ENCODE results near the gene DDX31.
A peak's percentile ranks its signal among the peaks of the same experiment; 100 is the strongest.
"Not testable (repeated sequence)": the region's sequence is repeated elsewhere in the genome, so short reads cannot be mapped to it uniquely, and the experiment has no call there.

Gene DDX31

DNA sequence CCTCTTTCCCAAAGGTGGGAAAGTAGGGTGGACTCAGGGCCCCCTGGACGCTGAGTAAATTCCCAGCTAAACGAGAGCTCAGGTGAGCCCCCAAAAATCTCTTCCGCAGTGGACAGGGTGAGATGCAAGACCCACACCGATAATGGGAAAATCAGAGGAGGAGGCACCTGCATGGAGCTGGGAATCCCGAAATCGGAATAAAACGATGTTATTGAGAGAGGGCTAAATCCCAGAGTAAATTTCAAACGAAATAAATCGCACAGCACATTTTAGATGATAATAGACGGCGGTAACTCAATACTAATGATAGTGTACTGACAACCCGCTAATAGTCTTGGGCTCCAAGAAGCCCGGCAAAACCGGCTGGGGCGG is 90.4 kb downstream of the DDX31 start:
- no peak for DNase-seq (ENCODE audit: low read depth in 2 of 2)

DNA sequence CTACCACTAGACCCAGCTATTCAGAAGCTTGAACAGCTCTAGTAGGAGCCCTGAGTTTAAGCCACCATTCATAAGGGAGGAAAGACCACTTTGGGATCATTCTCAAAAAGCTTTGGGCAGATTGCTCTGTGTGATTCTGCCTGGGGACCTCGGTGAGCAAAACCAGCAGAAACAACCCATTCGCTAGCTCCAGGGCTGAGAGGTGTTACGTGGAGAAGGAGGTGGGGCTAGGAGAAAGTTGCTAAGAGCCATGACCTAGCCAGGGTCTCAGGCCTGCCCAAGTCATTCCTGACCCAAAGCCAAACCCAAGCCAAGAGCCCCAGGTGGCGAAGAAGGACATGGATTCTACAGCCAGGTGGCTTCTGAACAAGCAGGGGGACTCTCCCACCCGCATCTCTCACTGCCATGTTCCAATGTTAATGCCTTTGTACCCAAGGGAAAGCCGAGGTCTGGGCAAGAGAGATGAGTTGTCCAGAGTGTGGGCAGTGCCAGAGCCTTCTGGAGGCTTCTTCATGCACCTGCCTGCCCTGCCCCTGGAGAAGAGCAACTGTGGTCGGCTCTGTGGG is 91.3 kb downstream of the DDX31 start:
- no peak for DNase-seq (ENCODE audit: low read depth in 2 of 2)

DNA sequence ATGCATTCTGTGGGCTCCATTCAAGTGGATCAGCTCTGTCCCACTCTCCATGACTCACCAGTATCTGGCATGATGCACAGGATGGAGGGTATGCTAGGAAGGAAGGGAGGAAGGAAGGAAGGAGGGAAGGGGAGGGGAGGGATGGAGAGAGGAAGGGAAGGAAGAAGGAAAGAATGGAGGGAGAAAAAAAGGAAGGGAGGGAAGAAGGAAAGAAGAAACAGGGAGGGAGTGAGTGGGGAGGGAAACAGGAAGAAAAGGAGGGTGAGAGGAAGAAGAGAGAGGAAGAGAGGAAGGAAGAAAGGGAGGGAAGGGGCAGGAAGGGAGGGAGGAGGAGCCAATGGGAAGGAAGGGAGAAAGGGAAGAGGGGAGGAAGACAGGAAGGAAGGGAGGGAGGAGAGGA is 92.7 kb downstream of the DDX31 start:
- DNase-seq (ENCODE audit: low read depth in 2 of 2) = no peak

DNA sequence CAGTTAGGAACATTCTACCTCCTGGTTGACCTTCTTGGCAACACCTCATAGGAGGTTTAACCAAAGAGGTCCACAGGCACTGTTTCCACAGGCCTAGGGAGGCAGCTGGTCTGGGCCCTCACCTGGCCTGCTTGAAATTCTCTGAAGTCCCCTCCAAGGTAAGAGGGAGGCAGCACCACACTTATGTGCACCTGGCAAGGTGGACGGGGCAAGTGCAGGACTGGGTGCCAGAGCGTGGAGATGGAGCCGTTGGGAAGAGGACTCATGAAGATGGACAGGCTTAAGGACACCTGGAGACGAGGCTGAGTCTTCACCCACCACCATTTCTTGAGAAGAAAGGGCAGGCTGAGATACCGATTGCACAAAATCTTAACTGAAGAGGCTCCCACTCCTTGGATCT is 94.0 kb downstream of the DDX31 start:
- no peak for DNase-seq (ENCODE audit: low read depth in 2 of 2)

DNA sequence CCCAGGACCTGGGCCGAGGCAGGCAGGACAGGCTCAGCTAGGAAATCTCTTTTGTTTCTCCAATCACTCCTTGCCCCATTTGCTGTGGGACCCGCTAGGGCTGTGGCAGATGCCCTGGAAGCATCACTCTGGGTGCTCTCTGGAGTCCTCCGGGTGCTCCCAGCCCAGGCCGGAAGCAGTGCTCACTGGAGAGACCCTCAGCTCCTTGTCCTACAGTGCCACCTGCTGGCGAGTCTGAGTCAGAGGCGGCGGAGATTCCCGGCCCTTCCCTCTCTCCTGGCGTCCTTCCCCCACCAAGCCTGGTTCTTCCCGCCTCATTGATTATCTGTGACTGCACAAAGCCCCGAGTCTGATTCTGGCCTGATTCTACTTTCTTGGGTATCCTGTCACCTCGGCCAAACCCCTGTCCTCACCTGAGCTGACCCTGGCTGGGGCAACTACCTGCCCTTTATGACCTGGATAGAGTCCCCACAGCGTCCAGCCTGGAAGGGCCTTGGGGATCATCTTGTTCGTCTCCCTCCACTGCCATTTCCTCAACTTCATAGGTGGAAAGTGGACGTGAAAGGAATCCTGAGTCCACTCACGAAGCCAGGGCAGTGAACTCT is 94.7 kb downstream of the DDX31 start:
- peak; percentile 23 to 27 for DNase-seq (ENCODE audit: low read depth in 2 of 2)

DNA sequence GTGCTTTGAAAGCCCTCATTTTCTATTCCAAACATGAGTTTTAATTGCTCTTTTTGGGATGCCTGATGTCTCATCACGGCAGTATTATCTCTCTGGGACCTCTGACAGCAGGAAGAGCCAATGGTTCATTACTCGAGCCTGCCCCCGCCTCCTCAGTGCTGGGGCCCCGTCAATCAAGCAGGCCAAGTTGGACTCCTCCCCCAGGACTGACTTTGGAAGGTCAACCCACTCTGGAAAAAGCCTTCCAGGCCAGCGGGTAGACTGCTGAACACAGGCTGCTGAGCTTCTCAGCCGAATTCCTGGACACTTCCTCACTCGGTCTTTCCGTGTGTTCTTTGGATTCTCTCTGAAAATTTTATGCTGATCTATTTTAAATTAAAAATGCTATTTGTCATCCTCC is 96.9 kb downstream of the DDX31 start:
- DNase-seq (ENCODE audit: low read depth in 2 of 2) = no peak

DNA sequence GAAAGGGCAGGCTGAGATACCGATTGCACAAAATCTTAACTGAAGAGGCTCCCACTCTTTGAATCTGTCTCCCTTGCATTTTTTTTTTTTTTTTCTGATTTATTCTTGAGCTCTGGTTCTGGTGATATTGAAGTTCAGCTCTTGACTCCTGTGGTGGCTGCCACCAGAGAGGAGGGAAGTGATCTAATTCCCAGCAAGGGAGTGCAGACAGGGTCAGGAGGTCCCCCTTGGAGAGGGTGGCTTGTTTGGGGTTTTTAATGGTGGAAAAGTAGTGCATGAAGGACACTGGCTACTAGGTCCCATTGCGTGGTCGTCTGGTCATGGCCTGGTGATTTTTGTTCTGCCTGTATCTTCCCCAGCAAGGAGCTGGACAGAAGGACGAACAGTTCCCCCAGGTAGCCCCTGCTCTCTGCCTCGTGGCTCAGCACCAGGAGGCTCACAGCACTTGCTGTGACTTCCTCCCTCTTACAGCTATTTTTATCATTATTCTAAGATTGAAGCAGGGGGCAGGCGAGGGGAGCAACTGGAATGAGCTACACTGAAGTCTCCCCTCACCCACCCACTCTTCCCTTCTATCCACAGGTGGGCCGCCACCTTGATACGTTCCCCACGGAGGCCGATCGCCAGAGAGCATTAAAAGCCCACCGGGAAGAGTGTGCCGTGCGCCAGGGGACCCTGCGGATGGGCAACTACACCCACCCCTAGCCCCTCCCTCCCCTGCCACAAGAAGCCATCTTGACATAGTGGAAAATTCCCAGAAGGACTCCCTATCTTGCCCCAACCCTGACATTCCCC is 97.8 kb downstream of the DDX31 start:
- no peak for DNase-seq (ENCODE audit: low read depth in 2 of 2)

DNA sequence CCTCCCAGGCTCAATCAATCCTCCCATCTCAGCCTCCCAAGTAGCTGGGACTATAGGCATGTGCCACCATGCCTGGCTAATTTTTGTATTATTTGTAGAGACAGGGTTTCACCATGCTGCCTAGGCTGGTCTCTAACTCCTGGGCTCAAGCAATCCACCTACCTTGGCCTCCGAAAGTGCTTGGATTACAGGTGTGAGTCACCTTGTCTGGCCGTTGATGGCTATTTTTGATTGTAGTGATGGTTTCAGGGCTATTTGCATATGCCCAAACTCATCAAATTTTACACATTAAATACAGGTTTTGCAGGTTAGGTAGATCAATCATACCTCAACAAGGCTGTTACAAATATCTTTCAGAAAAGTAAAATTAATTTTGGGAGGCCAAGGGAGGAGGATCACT is 101.0 kb downstream of the DDX31 start:
- not testable (repeated sequence) for DNase-seq (ENCODE audit: low read depth in 2 of 2)

DNA sequence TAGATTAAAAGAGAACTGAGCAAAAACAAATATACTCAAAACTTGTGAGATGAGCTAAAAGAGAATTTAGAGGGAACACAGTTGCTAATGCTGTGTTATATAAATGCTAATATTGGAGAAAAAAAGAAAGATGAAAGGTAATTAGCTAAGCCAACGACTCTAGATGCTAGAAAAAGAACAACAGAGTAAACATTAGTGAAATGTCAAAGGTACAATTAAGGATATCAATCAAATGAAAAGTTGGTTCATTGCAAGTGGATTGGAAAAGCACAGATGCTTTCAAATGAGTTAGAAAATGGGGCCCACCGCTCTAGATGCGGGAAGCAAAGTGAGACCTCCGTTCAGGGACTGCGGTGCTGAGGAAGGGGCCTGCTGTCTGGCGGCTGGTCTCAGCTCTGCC is 105.3 kb downstream of the DDX31 start:
- DNase-seq (ENCODE audit: low read depth in 2 of 2) = no peak

DNA sequence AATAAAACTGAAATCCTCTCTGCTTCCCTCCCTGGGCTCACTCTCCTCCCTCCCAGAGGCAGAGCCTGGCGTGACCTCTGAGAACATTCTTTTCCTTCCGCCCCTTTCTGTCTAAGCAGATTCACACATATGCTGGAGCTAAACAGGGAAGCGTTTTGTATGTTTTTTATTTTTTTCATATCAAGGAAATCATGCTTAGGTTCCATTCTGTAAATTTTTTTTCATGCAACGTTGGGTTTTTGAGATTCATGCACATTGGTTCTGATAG is 107.5 kb downstream of the DDX31 start:
- DNase-seq (ENCODE audit: low read depth in 2 of 2) = no peak

DNA sequence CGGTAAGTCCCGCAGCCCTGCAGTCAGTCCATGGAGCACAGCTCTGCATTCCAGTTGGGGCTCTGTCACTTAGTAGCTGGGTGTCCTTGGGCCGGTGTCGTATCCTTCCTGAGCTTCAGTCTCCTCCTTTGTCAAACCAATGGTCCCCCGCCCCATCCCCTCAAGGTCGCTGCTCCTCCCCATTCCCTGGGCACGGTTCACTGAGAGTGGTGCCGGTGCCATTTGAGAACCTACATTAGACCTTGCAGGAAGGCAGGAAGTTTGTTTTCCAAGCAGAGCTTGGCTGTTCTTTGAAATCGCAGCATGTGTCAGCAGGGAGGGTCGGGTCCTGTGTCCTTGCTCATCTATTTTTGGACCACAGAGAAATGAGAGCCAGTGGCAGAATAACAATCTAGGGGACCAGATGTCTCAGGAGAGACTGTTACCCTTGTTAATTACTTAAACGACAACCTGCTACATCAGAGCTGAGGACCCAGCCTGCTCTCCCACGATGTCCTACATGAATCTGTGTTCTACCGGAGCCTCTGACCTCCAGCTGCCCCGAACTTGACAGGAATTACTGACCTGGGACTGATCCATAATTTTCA is 109.1 kb downstream of the DDX31 start:
- DNase-seq (ENCODE audit: low read depth in 2 of 2) = no peak

DNA sequence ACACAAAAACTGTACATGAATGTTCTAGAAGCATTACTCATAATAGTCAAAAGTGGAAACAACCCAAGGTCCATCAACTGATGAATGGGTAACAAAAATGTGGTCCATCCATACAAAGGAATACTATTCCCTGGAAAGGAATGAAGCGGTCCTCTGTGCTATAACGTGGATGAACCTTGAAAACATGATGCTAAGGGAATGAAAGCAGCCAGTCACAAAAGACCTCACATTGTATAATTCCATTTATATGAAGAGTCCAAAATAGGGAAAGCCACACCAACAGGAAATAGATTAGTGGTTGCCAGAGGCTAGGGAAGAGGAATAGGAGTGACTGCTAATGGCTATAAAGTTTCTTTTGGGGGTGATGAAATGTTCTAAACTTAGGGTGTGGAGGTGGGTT is 110.1 kb downstream of the DDX31 start:
- DNase-seq (ENCODE audit: low read depth in 2 of 2) = no peak

DNA sequence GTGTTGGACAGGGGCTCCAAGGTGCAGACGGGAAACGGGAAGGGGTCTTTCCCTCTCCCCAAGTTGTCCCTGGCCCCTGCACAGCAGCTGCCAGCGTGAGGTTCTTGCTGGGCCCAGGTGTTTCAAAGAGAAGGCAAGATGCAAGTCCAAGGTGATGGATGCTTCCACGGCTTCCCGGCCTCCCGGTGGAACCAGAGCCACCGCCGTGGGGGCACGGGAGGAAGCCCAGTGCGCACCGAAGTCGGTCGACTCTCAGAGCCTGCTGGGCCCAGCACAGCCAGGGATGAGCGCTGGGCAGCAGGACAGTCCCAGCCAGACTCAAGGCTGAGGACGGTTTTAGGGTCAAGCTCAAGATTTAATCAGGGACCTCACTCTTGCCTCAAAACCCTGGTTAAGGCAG is 112.6 kb downstream of the DDX31 start:
- DNase-seq (ENCODE audit: low read depth in 2 of 2) = no peak

DNA sequence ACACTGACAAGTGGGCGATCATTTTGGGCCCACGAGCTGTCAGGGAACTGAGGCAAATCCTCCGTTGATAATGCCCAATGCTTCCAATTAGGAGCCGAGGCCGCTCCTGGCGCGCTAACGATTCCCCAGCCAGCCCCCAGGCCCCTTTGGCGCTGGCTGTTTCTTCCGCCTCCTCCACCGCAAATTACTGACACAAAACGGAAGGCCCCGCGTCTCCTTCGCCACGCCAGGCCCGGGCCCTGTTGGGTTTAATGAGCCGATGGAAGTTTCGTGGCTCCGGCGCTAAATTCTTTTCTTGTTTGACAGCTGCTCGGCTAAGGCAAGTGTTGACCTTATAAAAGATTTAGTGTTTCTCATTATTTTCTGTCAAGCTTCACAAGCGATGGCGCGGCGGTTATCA is 113.1 kb downstream of the DDX31 start:
- DNase-seq (ENCODE audit: low read depth in 2 of 2) = no peak

DNA sequence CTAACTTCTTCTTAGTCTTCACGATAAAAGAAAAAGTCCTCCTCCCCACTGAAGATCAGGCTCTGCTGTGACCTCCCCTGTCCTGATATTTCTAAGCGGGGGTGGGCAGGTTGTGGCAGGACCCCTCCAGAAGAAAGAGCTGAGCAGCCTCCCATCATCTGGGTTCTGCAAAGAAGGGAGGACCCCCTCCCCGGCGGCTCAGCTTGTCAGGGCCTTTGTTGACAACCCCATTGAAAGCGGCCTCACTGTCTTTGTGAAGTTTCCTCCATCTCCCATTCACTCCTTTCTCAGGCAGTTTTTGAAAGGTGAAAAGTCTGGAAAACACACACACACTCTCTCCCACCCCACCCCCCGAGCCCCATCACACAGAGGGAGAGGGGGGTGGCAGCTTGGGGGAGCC is 113.5 kb downstream of the DDX31 start:
- DNase-seq (ENCODE audit: low read depth in 2 of 2) = no peak

DNA sequence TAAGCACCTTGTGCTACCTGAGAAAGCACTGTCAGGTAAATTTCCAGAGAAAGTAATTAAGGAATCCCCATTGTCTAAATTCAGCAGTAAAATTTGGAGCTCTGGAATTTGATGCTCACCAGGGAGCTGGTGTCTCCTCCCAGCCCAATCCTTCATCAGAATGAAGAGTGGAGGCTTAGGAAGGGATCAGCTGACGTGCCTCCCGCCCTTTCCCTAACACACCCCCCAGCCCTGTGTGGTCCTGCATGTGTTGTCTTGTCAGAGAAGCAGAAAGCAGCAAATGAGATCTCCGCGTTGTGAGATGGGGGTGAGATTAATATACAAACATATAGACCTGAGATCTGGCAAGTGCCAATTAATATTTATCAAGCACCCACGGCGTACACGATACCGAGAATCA is 114.3 kb downstream of the DDX31 start:
- DNase-seq (ENCODE audit: low read depth in 2 of 2) = no peak

DNA sequence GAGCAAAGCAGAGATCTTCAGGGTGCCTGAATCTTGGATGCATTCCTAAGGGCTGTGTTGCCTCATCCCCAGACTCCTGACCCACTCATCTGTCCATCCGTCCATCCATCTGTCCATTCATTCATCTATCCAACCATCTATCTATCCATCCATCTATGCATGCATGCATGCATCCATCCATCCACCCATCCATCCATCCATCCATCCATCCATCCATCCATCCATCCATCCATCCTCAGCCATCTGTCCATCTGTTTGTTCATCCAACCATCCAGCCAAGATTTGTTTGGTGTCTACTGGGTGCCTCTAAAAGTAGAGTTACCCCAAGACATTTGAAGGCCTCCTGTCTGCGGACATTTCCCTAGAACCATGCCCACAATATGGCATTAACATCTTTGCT is 115.0 kb downstream of the DDX31 start:
- DNase-seq (ENCODE audit: low read depth in 2 of 2) = no peak

DNA sequence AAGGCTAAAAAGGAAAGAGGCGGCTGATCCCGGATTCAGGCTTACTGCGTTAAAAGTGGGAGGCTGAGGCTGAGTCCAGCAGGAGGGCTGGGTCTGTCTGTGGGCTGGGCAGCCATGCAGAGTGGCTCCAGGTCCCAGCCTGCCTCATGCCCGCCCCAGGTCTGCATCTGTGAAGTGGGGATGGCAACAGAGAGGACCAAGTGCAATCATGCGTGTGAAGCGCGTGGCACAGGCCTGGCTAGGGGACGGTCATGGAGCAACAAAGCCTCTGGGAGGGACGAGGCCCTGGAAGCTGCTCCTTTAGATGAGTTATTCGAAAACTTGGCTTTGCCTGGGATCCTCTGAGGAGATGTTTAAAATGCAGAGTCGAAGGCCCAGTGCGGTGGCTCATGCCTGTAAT is 117.7 kb downstream of the DDX31 start:
- no peak for DNase-seq (ENCODE audit: low read depth in 2 of 2)

DNA sequence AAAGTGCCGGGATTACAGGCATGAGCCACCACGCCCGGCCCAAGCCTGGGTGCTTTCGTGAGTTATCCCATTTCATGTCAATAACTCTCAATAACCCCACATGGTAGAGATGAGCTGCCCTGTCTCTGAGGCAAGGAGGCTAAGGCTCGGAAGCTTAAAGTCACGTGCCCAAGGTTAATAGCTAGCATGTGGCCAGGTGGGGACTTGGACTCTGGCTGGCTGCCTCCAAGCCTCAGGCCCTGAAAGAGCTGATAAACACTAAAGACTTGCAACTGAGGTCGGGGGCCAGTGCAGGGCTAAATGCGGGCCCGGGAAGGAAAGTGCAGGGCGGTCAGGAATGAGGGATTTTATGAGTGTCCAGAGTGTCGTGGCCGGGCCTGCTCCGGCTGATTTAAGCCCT is 118.2 kb downstream of the DDX31 start:
- DNase-seq (ENCODE audit: low read depth in 2 of 2) = no peak

DNA sequence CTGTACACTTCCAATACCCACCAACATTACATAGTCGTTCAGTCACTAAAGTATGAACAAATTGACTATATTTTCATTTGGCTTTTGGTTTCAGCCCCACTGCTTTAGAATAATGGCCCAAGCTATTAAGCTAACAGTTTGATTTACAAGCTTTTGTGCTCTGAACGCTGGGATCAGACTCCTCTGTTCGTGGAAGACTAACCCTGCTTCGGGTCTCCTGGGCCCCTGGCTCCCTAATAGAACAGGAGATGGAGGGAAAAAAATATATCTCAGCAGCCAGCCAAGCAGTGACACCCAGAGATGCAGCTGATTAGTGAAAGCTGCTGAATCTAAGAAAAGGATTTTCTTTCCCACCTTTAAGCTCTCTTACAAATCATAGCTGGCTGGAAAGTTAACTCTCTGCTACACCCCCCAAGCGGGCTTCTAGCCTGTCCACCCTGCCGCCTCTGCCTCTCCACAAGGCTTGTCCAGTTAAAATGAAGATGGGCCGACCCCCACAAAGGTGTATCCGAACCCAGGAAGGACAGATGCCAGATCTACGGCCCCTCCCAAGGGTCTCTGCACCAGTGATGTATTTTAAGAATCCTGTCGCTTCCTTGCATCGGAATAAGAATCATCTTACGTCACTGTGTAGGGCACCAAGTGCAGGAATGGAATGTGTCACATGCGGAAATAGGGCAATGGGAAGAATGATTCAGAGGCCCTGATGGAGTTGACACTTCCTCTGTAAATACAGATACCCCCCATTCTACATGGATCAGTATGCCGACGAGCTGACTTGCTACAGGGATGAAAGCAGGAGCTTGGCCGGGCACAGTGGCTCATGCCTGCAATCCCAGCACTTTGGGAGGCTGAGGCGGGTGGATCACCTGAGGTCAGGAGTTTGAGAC is 120.8 kb downstream of the DDX31 start:
- DNase-seq (ENCODE audit: low read depth in 2 of 2) = no peak

DNA sequence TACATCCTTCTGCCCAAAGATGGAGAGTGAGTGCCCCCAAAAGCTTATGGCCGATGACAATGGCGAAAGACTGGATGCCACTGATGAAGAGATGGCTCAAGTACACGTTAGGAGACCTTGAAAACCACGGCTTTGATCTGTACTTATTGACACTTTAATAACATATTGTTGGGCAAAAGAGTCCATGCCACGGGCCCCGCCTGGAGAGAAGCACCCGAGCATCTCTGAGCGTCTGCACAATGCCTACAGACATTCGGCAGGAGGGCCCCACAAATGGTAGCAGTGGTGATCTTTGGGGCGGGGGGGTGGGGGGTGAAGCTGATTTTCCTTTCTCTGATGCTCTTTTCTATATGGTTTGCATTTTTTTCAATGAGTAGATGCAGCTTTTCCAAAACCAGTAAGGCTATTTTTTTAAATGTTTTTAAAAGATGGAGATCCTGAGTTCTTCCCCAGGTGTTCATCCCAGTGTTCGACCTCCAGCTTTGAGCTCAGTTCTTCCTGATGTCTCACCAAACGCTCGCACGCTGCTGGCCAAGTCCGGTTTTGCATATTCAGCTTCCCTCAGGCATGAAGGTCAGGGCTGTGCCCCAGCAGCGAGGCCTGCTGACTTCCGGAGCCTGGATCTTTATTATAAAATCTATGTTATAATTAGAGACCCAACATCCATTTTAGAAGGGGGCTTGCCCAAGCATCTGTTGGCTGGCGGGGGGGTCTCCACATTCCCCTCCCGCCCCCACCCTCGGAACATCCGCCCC is 121.6 kb downstream of the DDX31 start:
- DNase-seq (ENCODE audit: low read depth in 2 of 2) = no peak

DNA sequence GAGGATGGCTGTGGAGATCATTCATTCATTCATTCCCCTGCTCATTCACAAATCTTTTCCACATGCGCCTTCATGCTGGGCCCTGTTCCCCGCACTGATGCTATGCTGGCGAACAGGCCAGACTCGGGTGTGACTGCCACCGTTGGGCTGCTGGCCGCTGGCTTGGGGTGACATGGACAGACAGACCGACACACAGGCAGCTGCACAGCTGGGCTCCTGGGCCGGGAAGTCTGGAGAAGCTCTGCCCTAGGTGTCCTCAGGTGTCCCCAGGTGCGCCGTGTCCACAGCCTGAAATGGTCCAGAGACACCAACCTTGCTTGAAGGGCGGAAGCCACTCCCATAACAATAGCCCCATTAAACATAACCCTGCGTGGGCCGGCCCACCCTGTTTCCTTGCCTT is 122.3 kb downstream of the DDX31 start:
- DNase-seq (ENCODE audit: low read depth in 2 of 2) = no peak

Data from stimulated activated CD8-positive, alpha-beta memory T cell treated with anti-CD3 and anti-CD28 coated beads, Interleukin-15, amount 100 ng/mL, for 48 hours (primary cell).